T-helper 1 cell treated with Interleukin-12 subunit alpha and Interleukin-12 subunit beta and Interleukin-4 antibody, amounts not matched to agents 30 μg/mL and 1 μg/mL, for 36 hours (primary cell): ENCODE measurements around the gene NEK4.
"Not testable (repeated sequence)": the region's sequence is repeated elsewhere in the genome, so short reads cannot be mapped to it uniquely, and the experiment has no call there.

Experiments
- H3K27ac Mint-ChIP-seq: one replicate; pipeline ENCODE4 v1.8.0; 2021; ENCODE audit warnings: mild to moderate bottlenecking, mixed read lengths
- H3K27me3 Mint-ChIP-seq: one replicate; pipeline ENCODE4 v1.8.0; 2021; ENCODE audit warnings: low read depth, mixed read lengths
- H3K36me3 Mint-ChIP-seq: one replicate; pipeline ENCODE4 v1.8.0; 2021; ENCODE audit warnings: low read depth, mixed read lengths
- H3K4me1 Mint-ChIP-seq: one replicate; pipeline ENCODE4 v1.8.0; 2021; ENCODE audit warnings: low read depth, mixed read lengths
- H3K4me3 Mint-ChIP-seq: one replicate; pipeline ENCODE4 v1.8.0; 2021; ENCODE audit warnings: mild to moderate bottlenecking, moderate library complexity, mixed read lengths
- H3K9me3 Mint-ChIP-seq: one replicate; pipeline ENCODE4 v1.8.0; 2021; ENCODE audit warnings: mixed read lengths

Gene NEK4

GRCh38 chr3:52752045-52752660 lies 18.6 kb downstream of the NEK4 start:
- Mint-ChIP-seq H3K4me1 (no peaks in the 10 kb centered on the region), H3K36me3 (peaks cover 20% of the 10 kb centered on the region), H3K27ac (no peak overlapping the region), H3K27me3 (no peaks in the 10 kb centered on the region), H3K9me3 (no peaks in the 10 kb centered on the region), H3K4me3 (no peak overlapping the region)

- H3K27ac Mint-ChIP-seq, result no peak overlapping the region
- no peaks in the 10 kb centered on the region for H3K4me1 Mint-ChIP-seq
- H3K4me3 Mint-ChIP-seq, result no peak overlapping the region
- H3K27me3 Mint-ChIP-seq, result no peaks in the 10 kb centered on the region
- H3K9me3 Mint-ChIP-seq, result no peaks in the 10 kb centered on the region
- H3K36me3 Mint-ChIP-seq, result peaks cover 25% of the 10 kb centered on the region
Observed at GRCh38 chr3:52743721-52744120, 27.0 kb downstream of the NEK4 start.

- no peak overlapping the region for H3K27ac Mint-ChIP-seq
Observed at GRCh38 chr3:52743152-52743551, 27.6 kb downstream of the NEK4 start.

GRCh38 chr3:52742418-52743041 lies 28.2 kb downstream of the NEK4 start:
- Mint-ChIP-seq H3K27ac (no peak overlapping the region), H3K36me3 (peaks cover 22% of the 10 kb centered on the region), H3K9me3 (no peaks in the 10 kb centered on the region), H3K4me1 (no peaks in the 10 kb centered on the region), H3K4me3 (no peak overlapping the region), H3K27me3 (no peaks in the 10 kb centered on the region)

More at GRCh38 chr3:52743152-52743551, 27.6 kb downstream of the NEK4 start:
- Mint-ChIP-seq H3K27me3 (no peaks in the 10 kb centered on the region), H3K9me3 (no peaks in the 10 kb centered on the region), H3K36me3 (peaks cover 22% of the 10 kb centered on the region), H3K4me3 (no peak overlapping the region), H3K4me1 (no peaks in the 10 kb centered on the region)

- H3K4me1 Mint-ChIP-seq, result no peaks in the 10 kb centered on the region
Observed at GRCh38 chr3:52739730-52740129, 31.0 kb downstream of the NEK4 start.

GRCh38 chr3:52733256-52733891 lies 37.4 kb downstream of the NEK4 start:
- Mint-ChIP-seq H3K9me3 (peaks cover 44% of the 10 kb centered on the region), H3K4me1 (peaks cover 8% of the 10 kb centered on the region), H3K36me3 (peaks cover 67% of the 10 kb centered on the region), H3K27me3 (no peaks in the 10 kb centered on the region), H3K27ac (no peak overlapping the region), H3K4me3 (no peak overlapping the region)

More at GRCh38 chr3:52739730-52740129, 31.0 kb downstream of the NEK4 start:
- Mint-ChIP-seq H3K9me3 (peaks cover 4% of the 10 kb centered on the region), H3K36me3 (peaks cover 29% of the 10 kb centered on the region), H3K27ac (no peak overlapping the region), H3K27me3 (no peaks in the 10 kb centered on the region), H3K4me3 (no peak overlapping the region)

GRCh38 chr3:52731590-52731989 lies 39.1 kb downstream of the NEK4 start:
- Mint-ChIP-seq H3K9me3 (peaks cover 51% of the 10 kb centered on the region), H3K4me1 (peaks cover 8% of the 10 kb centered on the region), H3K36me3 (peaks cover 65% of the 10 kb centered on the region), H3K27me3 (no peaks in the 10 kb centered on the region), H3K27ac (no peak overlapping the region), H3K4me3 (no peak overlapping the region)

GRCh38 chr3:52730681-52731080 lies 40.1 kb downstream of the NEK4 start:
- Mint-ChIP-seq H3K27me3 (no peaks in the 10 kb centered on the region), H3K4me3 (no peak overlapping the region), H3K27ac (peak overlapping the region; percentile 22), H3K4me1 (peaks cover 8% of the 10 kb centered on the region), H3K36me3 (peaks cover 61% of the 10 kb centered on the region), H3K9me3 (peaks cover 51% of the 10 kb centered on the region)

- H3K4me3 Mint-ChIP-seq, H3K27ac Mint-ChIP-seq, H3K27me3 Mint-ChIP-seq, H3K4me1 Mint-ChIP-seq: not testable (repeated sequence)
- peaks cover 47% of the 10 kb centered on the region for H3K9me3 Mint-ChIP-seq
- peaks cover 47% of the 10 kb centered on the region for H3K36me3 Mint-ChIP-seq
Observed at GRCh38 chr3:52728753-52729152, 42.0 kb downstream of the NEK4 start.

- Mint-ChIP-seq H3K4me3 (no peak overlapping the region), H3K27me3 (no peaks in the 10 kb centered on the region), H3K36me3 (peaks cover 19% of the 10 kb centered on the region), H3K27ac (no peak overlapping the region), H3K9me3 (peaks cover 17% of the 10 kb centered on the region), H3K4me1 (peaks cover 23% of the 10 kb centered on the region)
Observed at GRCh38 chr3:52724511-52724910, 46.2 kb downstream of the NEK4 start.

- Mint-ChIP-seq H3K4me3 (no peak overlapping the region), H3K4me1 (peaks cover 23% of the 10 kb centered on the region), H3K27ac (no peak overlapping the region)
Observed at GRCh38 chr3:52723935-52724334, 46.8 kb downstream of the NEK4 start.

GRCh38 chr3:52722491-52722890 lies 48.2 kb downstream of the NEK4 start:
- Mint-ChIP-seq H3K4me1 (peaks cover 23% of the 10 kb centered on the region), H3K27me3 (no peaks in the 10 kb centered on the region), H3K36me3 (peaks cover 9% of the 10 kb centered on the region), H3K4me3 (no peak overlapping the region), H3K27ac (no peak overlapping the region), H3K9me3 (peaks cover 4% of the 10 kb centered on the region)

More at GRCh38 chr3:52723935-52724334, 46.8 kb downstream of the NEK4 start:
- H3K9me3 Mint-ChIP-seq, result peaks cover 14% of the 10 kb centered on the region
- H3K36me3 Mint-ChIP-seq, result peaks cover 16% of the 10 kb centered on the region
- no peaks in the 10 kb centered on the region for H3K27me3 Mint-ChIP-seq

GRCh38 chr3:52721730-52722008 lies 49.1 kb downstream of the NEK4 start:
- Mint-ChIP-seq H3K9me3 (peaks cover 3% of the 10 kb centered on the region), H3K4me1 (peaks cover 23% of the 10 kb centered on the region), H3K27me3 (no peaks in the 10 kb centered on the region), H3K27ac (peak overlapping the region; percentile 90), H3K4me3 (no peak overlapping the region), H3K36me3 (peaks cover 11% of the 10 kb centered on the region)

- no peaks in the 10 kb centered on the region for H3K27me3 Mint-ChIP-seq
- peak overlapping the region; percentile 90 for H3K27ac Mint-ChIP-seq
- peaks cover 14% of the 10 kb centered on the region for H3K36me3 Mint-ChIP-seq
- peaks cover 3% of the 10 kb centered on the region for H3K9me3 Mint-ChIP-seq
- H3K4me3 Mint-ChIP-seq, result peak overlapping the region; percentile 36
- peaks cover 23% of the 10 kb centered on the region for H3K4me1 Mint-ChIP-seq
Observed at GRCh38 chr3:52721002-52721729, 49.6 kb downstream of the NEK4 start.

- Mint-ChIP-seq H3K36me3 (peaks cover 13% of the 10 kb centered on the region), H3K9me3 (peaks cover 3% of the 10 kb centered on the region), H3K4me3 (no peak overlapping the region), H3K4me1 (peaks cover 23% of the 10 kb centered on the region), H3K27ac (no peak overlapping the region), H3K27me3 (no peaks in the 10 kb centered on the region)
Observed at GRCh38 chr3:52719618-52720017, 51.1 kb downstream of the NEK4 start.
